Measurements from ENCODE around the gene DDX3X. TPM values are rescaled to one million over a fixed set of nuclear protein-coding genes. Genes with fewer than 3 reads are reported as not detected.

DDX3X gene
- total and polyA plus RNA-seq, 9 of the 15 experiments (the other 6 are each of a cell fraction or from before 2014, with no cell fraction given) = 51.3 to 232 (median 138) TPM

DNA sequence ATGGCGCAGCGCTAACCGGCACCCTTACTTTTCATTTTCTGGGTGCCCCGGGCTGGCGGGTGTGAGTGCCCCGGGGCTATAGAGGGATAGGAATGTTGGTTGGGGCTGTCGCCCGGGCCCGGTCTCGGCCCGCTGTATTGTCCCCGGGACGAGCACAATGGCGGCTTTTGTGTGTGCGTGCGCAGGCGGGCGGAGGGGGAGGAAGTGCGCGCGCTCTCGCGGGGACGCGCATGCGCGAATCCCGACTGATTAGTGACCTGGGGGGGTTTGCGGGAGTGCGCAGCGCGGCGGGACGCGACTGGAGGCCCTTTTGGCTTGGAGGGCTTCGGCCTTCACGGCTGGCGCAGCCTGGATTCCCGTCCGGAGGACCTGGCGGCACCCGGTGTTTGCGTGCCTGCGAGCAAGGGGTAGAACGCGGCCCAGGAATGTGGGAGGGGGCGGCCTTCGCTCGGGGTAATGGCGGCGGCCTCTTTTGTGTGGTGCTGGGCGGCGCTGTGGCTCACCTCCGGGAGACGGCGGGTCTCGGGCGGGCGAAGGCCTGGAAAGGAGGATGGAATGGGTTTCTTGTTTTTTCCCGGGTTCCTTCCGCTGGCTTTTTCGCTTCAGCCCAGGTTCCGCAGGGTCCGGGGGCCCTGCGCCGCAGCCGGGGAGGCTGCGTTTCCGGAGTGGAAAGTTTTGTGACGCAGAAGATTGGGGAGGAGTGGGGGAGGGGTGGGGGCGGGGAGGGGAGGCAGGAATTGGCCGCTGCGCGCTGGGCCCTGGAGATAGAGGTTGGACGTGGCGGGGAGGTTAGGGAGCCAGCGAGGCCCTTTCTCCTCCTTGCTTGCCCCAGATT is 618 bp downstream of the DDX3X start:
- Histone ChIP-seq H3K4me2 (ENCODE audit: insufficient read depth, low read length) (peak overlapping the region; percentile 97), H4K20me1 (replicated peaks; ENCODE audit: control insufficient read depth, insufficient read depth, low read length) (peaks cover 43% of the 10 kb centered on the region), H3K4me1 (replicated peaks in 1 of 2; ENCODE audit: control insufficient read depth in 2 of 2, insufficient read depth in 2 of 2, low read length in 2 of 2) (peaks cover 8 to 18% of the 10 kb centered on the region in 2 experiments; a peak in 4 of 5 replicates), H3K9me3 (replicated peaks; ENCODE audit: control insufficient read depth, insufficient read depth, low read depth, low read length) (no peaks in the 10 kb centered on the region), H3K27ac (ENCODE audit: extremely low read depth, low read depth, low read length) (peak overlapping the region; percentile 98), H3K36me3 (ENCODE audit: control insufficient read depth, insufficient read depth, low read length) (peaks cover 43% of the 10 kb centered on the region), H2AFZ (ENCODE audit: low read depth, low read length) (peak overlapping the region; percentile 93), H3K4me3 (peak overlapping the region; percentile 97), H3K9ac (ENCODE audit: insufficient read depth in 1 of 2, low read depth in 2 of 2, low read length in 2 of 2) (peak overlapping the region; percentile 94 to 97), H3K27me3 (ENCODE audit: control insufficient read depth in 2 of 2, insufficient read depth in 2 of 2, low read length in 2 of 2) (no peaks in the 10 kb centered on the region; a peak in 1 of 5 replicates), H3K9me1 (ENCODE audit: control insufficient read depth, insufficient read depth, low read length) (peaks cover 10% of the 10 kb centered on the region), H3K79me2 (ENCODE audit: control insufficient read depth, insufficient read depth, low read length) (peaks cover 78% of the 10 kb centered on the region)
- BruUV-seq (replicated peaks) = TSS peak; percentile 50
- peak; percentile 57 for ATAC-seq
- peak; percentile 73 to 92 (median 82) for DNase-seq (ENCODE audit: extremely low read depth in 1 of 4, low spot score in 3 of 4)
- CTCF ChIA-PET (ENCODE audit: low intra/inter-chr PET ratio) = no interaction called here
- POLR2A ChIA-PET = interaction anchor here (0.8 to 2.1 kb wide), 9 partner anchors 11 to 250 kb away, joined by 3 to 8 read pairs (median 4); no protein-coding TSS in a partner anchor
- intact Hi-C loops (cut with micrococcal nuclease) (loop anchor here (1.0 to 2.0 kb wide), 2 partner anchors 16 to 108 kb away; no protein-coding TSS in a partner anchor), in situ Hi-C loops (cut with MboI) (loop anchor here (10.0 kb wide), 1 partner anchor 110 kb away; the partner anchor contains the start of gene NYX)
- WGBS (ENCODE audit: insufficient coverage, low coverage, missing lambda C conversion rate) = 0% methylated on average over 41 of the region's 77 CpGs
- FAIRE-seq = no peak
- TF ChIP-seq RCOR1 (IDR thresholded peaks at IDR 0.05; ENCODE audit: borderline replicate concordance in 1 of 2, low read depth in 2 of 2, low read length in 2 of 2) (no peak), CXXC5 (CRISPR knock-in tag; IDR thresholded peaks at IDR 0.05) (peak; percentile 52; the same call in 1 of the 2 replicates), MBD2 (IDR thresholded peaks at IDR 0.05; ENCODE audit: borderline replicate concordance, low read depth) (no peak), SMAD2 (IDR thresholded peaks at IDR 0.05; ENCODE audit: low read depth, low read length) (no peak), SAP30 (IDR thresholded peaks at IDR 0.05; ENCODE audit: borderline replicate concordance, insufficient read depth, low read depth, low read length, poor library complexity, severe bottlenecking) (no peak)
- TF ChIP-seq, protein P1, sequence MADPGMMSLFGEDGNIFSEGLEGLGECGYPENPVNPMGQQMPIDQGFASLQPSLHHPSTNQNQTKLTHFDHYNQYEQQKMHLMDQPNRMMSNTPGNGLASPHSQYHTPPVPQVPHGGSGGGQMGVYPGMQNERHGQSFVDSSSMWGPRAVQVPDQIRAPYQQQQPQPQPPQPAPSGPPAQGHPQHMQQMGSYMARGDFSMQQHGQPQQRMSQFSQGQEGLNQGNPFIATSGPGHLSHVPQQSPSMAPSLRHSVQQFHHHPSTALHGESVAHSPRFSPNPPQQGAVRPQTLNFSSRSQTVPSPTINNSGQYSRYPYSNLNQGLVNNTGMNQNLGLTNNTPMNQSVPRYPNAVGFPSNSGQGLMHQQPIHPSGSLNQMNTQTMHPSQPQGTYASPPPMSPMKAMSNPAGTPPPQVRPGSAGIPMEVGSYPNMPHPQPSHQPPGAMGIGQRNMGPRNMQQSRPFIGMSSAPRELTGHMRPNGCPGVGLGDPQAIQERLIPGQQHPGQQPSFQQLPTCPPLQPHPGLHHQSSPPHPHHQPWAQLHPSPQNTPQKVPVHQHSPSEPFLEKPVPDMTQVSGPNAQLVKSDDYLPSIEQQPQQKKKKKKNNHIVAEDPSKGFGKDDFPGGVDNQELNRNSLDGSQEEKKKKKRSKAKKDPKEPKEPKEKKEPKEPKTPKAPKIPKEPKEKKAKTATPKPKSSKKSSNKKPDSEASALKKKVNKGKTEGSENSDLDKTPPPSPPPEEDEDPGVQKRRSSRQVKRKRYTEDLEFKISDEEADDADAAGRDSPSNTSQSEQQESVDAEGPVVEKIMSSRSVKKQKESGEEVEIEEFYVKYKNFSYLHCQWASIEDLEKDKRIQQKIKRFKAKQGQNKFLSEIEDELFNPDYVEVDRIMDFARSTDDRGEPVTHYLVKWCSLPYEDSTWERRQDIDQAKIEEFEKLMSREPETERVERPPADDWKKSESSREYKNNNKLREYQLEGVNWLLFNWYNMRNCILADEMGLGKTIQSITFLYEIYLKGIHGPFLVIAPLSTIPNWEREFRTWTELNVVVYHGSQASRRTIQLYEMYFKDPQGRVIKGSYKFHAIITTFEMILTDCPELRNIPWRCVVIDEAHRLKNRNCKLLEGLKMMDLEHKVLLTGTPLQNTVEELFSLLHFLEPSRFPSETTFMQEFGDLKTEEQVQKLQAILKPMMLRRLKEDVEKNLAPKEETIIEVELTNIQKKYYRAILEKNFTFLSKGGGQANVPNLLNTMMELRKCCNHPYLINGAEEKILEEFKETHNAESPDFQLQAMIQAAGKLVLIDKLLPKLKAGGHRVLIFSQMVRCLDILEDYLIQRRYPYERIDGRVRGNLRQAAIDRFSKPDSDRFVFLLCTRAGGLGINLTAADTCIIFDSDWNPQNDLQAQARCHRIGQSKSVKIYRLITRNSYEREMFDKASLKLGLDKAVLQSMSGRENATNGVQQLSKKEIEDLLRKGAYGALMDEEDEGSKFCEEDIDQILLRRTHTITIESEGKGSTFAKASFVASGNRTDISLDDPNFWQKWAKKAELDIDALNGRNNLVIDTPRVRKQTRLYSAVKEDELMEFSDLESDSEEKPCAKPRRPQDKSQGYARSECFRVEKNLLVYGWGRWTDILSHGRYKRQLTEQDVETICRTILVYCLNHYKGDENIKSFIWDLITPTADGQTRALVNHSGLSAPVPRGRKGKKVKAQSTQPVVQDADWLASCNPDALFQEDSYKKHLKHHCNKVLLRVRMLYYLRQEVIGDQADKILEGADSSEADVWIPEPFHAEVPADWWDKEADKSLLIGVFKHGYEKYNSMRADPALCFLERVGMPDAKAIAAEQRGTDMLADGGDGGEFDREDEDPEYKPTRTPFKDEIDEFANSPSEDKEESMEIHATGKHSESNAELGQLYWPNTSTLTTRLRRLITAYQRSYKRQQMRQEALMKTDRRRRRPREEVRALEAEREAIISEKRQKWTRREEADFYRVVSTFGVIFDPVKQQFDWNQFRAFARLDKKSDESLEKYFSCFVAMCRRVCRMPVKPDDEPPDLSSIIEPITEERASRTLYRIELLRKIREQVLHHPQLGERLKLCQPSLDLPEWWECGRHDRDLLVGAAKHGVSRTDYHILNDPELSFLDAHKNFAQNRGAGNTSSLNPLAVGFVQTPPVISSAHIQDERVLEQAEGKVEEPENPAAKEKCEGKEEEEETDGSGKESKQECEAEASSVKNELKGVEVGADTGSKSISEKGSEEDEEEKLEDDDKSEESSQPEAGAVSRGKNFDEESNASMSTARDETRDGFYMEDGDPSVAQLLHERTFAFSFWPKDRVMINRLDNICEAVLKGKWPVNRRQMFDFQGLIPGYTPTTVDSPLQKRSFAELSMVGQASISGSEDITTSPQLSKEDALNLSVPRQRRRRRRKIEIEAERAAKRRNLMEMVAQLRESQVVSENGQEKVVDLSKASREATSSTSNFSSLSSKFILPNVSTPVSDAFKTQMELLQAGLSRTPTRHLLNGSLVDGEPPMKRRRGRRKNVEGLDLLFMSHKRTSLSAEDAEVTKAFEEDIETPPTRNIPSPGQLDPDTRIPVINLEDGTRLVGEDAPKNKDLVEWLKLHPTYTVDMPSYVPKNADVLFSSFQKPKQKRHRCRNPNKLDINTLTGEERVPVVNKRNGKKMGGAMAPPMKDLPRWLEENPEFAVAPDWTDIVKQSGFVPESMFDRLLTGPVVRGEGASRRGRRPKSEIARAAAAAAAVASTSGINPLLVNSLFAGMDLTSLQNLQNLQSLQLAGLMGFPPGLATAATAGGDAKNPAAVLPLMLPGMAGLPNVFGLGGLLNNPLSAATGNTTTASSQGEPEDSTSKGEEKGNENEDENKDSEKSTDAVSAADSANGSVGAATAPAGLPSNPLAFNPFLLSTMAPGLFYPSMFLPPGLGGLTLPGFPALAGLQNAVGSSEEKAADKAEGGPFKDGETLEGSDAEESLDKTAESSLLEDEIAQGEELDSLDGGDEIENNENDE (IDR thresholded peaks at IDR 0.05; ENCODE audit: low read depth, low read length) = no peak
